Measurements from ENCODE around the gene AKR1C8.
"Not testable (repeated sequence)": the region's sequence is repeated elsewhere in the genome, so short reads cannot be mapped to it uniquely, and the experiment has no call there.

AKR1C8 gene

GRCh38 chr10:5142199-5142598 lies 42.8 kb downstream of the AKR1C8 start:
- ChIA-PET CTCF (interaction anchor here (0.8 kb wide), 1 partner anchor 42 kb away, joined by 3 read pairs; no protein-coding TSS in a partner anchor), POLR2A (ENCODE audit: low non-redundant PET) (no interaction called here)
- no peak for DNase-seq (ENCODE audit: low spot score)
- H3K27ac ChIP-seq: no peak overlapping the region
- TF ChIP-seq CTCF (conservative IDR thresholded peaks at IDR 0.05; ENCODE audit: low read depth): no peak

- H3K27ac ChIP-seq; DNase-seq (ENCODE audit: low spot score); CTCF ChIA-PET; POLR2A ChIA-PET (ENCODE audit: low non-redundant PET): not testable (repeated sequence)
Observed at GRCh38 chr10:5137699-5138098, 47.3 kb downstream of the AKR1C8 start.

- ChIA-PET CTCF (no interaction called here), POLR2A (ENCODE audit: low non-redundant PET) (no interaction called here)
- H3K27ac ChIP-seq: no peak overlapping the region
- DNase-seq (ENCODE audit: low spot score): no peak
- TF ChIP-seq CTCF (conservative IDR thresholded peaks at IDR 0.05; ENCODE audit: low read depth): no peak
Observed at GRCh38 chr10:5136468-5137087, 48.4 kb downstream of the AKR1C8 start.

GRCh38 chr10:5135581-5135980 lies 49.4 kb downstream of the AKR1C8 start:
- TF ChIP-seq CTCF (conservative IDR thresholded peaks at IDR 0.05; ENCODE audit: low read depth): no peak
- POLR2A ChIA-PET (ENCODE audit: low non-redundant PET): no interaction called here
- CTCF ChIA-PET: no interaction called here

GRCh38 chr10:5125315-5126044 lies 59.5 kb downstream of the AKR1C8 start:
- DNase-seq (ENCODE audit: low spot score): no peak
- no peak for TF ChIP-seq CTCF (conservative IDR thresholded peaks at IDR 0.05; ENCODE audit: low read depth)
- ChIA-PET CTCF (no interaction called here), POLR2A (ENCODE audit: low non-redundant PET) (no interaction called here)
- no peak overlapping the region for H3K27ac ChIP-seq

More at GRCh38 chr10:5135581-5135980, 49.4 kb downstream of the AKR1C8 start:
- DNase-seq (ENCODE audit: low spot score): no peak
- no peak overlapping the region for H3K27ac ChIP-seq

GRCh38 chr10:5123886-5124285 lies 61.1 kb downstream of the AKR1C8 start:
- no peak for TF ChIP-seq CTCF (conservative IDR thresholded peaks at IDR 0.05; ENCODE audit: low read depth)
- DNase-seq (ENCODE audit: low spot score): no peak
- CTCF ChIA-PET: interaction anchor here (0.7 kb wide), 1 partner anchor 27 kb away, joined by 4 read pairs; no protein-coding TSS in a partner anchor
- H3K27ac ChIP-seq: no peak overlapping the region
- POLR2A ChIA-PET (ENCODE audit: low non-redundant PET): no interaction called here

GRCh38 chr10:5119997-5120396 lies 65.0 kb downstream of the AKR1C8 start:
- CTCF ChIA-PET; POLR2A ChIA-PET (ENCODE audit: low non-redundant PET); H3K27ac ChIP-seq; DNase-seq (ENCODE audit: low spot score): not testable (repeated sequence)
